Stomach (tissue), 9 donors: ENCODE results near the gene ASH1L. TPM values are rescaled to one million over a fixed set of nuclear protein-coding genes. Genes with fewer than 3 reads are reported as not detected.

Experiments
- DNase-seq, 2 donors: peaks; one replicate each; pipeline versions ENCODE4 v3.0.0 to v3.0.0-alpha.2; 2013 to 2019
- H3K27ac ChIP-seq, 5 donors: fragments of 200-600 bp in 4 of 5; sonication (generic) in 4 of 5; one replicate each; pipeline ENCODE4 v1.5.1; 2013 to 2019; ENCODE audit warnings: mild to moderate bottlenecking in 1 of 5, moderate library complexity in 1 of 5
- H3K27me3 ChIP-seq, 3 donors: fragments of 200-600 bp; sonication (generic); one replicate each; pipeline ENCODE4 v1.5.1; 2017 to 2019; ENCODE audit warnings: mixed run types in 1 of 3
- H3K36me3 ChIP-seq, 4 donors: fragments of 200-600 bp; sonication (generic); 1 replicate in 3 of 4; 2 replicates in 1 of 4; pipeline ENCODE4 v1.5.1; 2016 to 2019
- H3K4me1 ChIP-seq, 4 donors: fragments of 200-600 bp; sonication (generic); one replicate each; pipeline ENCODE4 v1.5.1; 2016 to 2019
- H3K4me3 ChIP-seq, 4 donors: fragments of 200-600 bp; sonication (generic) in 3 of 4; one replicate each; pipeline ENCODE4 v1.5.1; 2016 to 2019; ENCODE audit warnings: mild to moderate bottlenecking in 1 of 4
- H3K9me3 ChIP-seq, 4 donors: fragments of 200-600 bp; sonication (generic); one replicate each; pipeline ENCODE4 v1.5.1; 2016 to 2019
- CTCF ChIP-seq, 7 experiments: fragments of 450-650 bp in 4 of 7; fragments of 200-600 bp in 3 of 7; sonication (generic) in 3 of 7; IDR thresholded peaks; one replicate each; pipeline ENCODE4 v1.5.1; 2016 to 2019; ENCODE audit warnings: antibody characterized with exemption in 7 of 7, control low read depth in 2 of 7, mild to moderate bottlenecking in 1 of 7
- EP300 ChIP-seq: sonication (generic); formaldehyde crosslinking; IDR thresholded peaks from one replicate; pipeline ENCODE4 v1.6.1; 2017; ENCODE audit warnings: antibody characterized with exemption
- POLR2A ChIP-seq, 4 donors: fragments of 450-650 bp; IDR thresholded peaks; one replicate each; pipeline ENCODE4 v1.6.1; 2016; ENCODE audit warnings: antibody characterized with exemption in 4 of 4, control low read depth in 2 of 4, mild to moderate bottlenecking in 1 of 4, moderate library complexity in 1 of 4
- POLR2AphosphoS5 ChIP-seq, 3 donors: sonication (generic); formaldehyde crosslinking; IDR thresholded peaks; one replicate each; pipeline ENCODE4 v1.6.1; 2016; ENCODE audit warnings: antibody characterized with exemption in 3 of 3
- WGBS, 5 donors: extraction: QIAGEN DNeasy Blood & Tissue Kit in 3 of 5; methylation state at CpG; one replicate each; pipeline versions ENCODE4 v1.1.5 to v1.1.7; 2013 to 2018; 5-methylcytosine and 5-hydroxymethylcytosine counted together
- intact Hi-C: fragments of 100-400 bp; cut with DNase I; formaldehyde crosslinking; loops from one replicate; pipeline ENCODE4 v1.15.1; 2023; ENCODE audit warnings: low total_unique reads
- polyA plus RNA-seq, 3 donors: library from polyadenylated mRNA; stranded (reverse); fragments of 200-250 nt; gene quantifications; one replicate each; pipeline ENCODE4 v1.2.3, GENCODE V29; 2013
- total RNA-seq, 5 donors: library from RNA; depleted of rRNA; stranded (reverse); fragments of >200 nt; gene quantifications; one replicate each; pipeline versions ENCODE4 v1.1.0 to v1.2.3, GENCODE V29; 2014 to 2016
- donor health status: healthy with polysubstance abuse.
- donor health status: Bipolar disorder and iron deficiency.
- donor health status: healthy.

ASH1L gene
- total and polyA plus RNA-seq, 8 donors: 3.0 to 69.4 (median 34.3) TPM

DNA sequence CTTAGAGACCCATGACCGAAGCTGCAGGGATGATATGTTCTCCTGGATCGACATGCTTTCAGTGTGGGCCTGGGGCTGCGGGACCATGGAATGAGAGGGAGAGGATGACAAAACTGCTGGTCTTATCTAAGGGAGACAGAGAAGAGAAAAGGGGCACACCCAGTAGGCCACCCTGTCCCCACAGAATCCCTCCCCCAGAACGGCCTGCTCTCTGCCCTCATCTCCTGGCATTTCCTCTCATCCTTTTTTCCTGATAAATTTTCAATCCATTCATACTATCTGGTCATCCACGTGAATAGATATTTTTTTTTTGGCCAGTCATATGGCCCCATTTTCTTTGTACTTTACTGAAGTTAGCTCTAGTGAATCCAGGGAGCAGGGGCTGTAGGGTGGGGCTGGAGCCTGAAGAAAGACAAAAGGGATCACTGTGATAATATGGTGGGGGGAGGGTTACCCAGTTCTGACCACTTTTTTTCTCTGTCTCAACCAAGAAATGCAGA is 261.2 kb downstream of the ASH1L start, which contains the start of gene PKLR:
TSS of gene PKLR (minus strand) at position 97 of the 500 bp plus-strand sequence. CDS start at position 54, 43 bp downstream.
- intact Hi-C loops: no loop called here
- H3K4me1 ChIP-seq: no peaks in the 10 kb centered on the region
- WGBS, 5 donors: 83 to 87% (median 86%) methylated on average over 5 of the region's 5 CpGs
- no peaks in the 10 kb centered on the region for H3K36me3 ChIP-seq
- no peak within 1 kb of the TSS for H3K4me3 ChIP-seq
- no peak for TF ChIP-seq POLR2A (IDR thresholded peaks at IDR 0.05)
- H3K27ac ChIP-seq: no peak within 1 kb of the TSS
- H3K27me3 ChIP-seq: peaks cover 0 to 14% (median under 1%) of the 10 kb centered on the region in 3 donors
- no peaks in the 10 kb centered on the region for H3K9me3 ChIP-seq
- DNase-seq: no peak

DNA sequence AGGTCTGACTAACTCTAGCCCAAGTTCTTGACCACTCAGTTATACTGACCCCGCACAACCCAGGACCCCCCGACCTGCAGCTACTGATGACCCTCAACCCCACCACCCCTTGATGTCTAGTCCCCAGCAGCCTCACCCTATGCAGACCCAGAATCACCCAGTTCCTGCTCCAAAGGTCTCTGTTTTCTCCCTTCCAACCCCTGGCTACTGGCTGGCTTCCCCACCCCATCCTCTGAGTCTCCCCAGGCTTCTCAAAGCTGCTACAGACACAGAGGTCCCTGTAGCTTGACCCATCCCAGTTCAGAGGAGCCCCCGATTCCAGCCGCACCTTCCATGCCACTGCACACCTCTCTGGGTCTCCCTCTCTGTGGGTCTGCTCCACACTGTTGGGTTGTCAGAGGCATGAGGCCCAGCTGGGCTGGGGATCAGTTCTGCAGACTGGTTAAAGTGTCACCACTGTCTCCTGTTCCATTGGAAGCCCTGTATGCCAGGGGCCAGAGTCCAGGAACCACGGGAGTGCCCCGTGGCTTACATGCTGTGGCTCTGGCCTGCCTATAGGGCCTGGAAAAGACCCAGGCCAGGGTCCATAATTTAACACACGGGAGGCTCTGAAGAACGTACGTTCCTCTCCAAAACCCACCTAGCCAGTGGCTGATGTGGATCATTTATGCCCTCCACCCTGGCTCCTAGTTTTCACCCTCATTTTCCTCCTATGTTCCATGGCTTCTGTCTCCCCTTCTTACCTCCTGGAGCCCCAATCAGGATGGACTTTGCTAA is 261.9 kb downstream of the ASH1L start:
- TF ChIP-seq CTCF (IDR thresholded peaks at IDR 0.05) (no peak), POLR2A (IDR thresholded peaks at IDR 0.05) (no peak), EP300 (no peak), POLR2AphosphoS5 (IDR thresholded peaks at IDR 0.05) (no peak)
- peaks cover 2 to 20% (median 7%) of the 10 kb centered on the region in 3 donors for H3K27me3 ChIP-seq
- no peak for DNase-seq
- H3K36me3 ChIP-seq: no peaks in the 10 kb centered on the region
- no peak overlapping the region for H3K27ac ChIP-seq
- no peaks in the 10 kb centered on the region for H3K9me3 ChIP-seq
- peaks cover 0 to under 1% (median 0%) of the 10 kb centered on the region in 4 donors for H3K4me1 ChIP-seq
- intact Hi-C loops: no loop called here
- H3K4me3 ChIP-seq: no peak overlapping the region
- 83 to 89% (median 85%) methylated on average over 9 of the region's 9 CpGs for WGBS, 5 donors

DNA sequence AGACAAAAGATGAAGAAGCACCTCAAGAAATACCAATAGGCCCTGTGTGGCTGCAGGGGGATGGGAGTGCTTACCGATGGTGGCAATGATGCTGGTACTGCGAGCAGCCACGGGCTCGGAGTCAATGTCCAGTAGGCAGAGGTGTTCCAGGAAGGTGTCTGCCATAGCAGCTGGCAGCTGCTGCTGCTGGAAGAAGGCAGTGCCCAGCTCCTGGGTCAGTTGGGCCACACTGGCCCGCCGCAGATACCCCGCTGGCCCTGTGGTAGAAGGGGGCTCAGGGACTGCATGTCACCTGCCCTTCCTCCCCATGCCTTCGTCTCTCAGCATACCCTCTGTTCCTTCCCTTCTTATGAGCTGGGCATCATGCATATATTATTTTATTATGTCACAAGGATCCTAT is 262.6 kb downstream of the ASH1L start:
- Histone ChIP-seq H3K4me1 (peaks cover 5 to 7% (median 6%) of the 10 kb centered on the region in 4 donors), H3K4me3 (no peak overlapping the region), H3K27ac (no peak overlapping the region), H3K27me3 (peaks cover 7 to 28% (median 14%) of the 10 kb centered on the region in 3 donors), H3K9me3 (no peaks in the 10 kb centered on the region), H3K36me3 (no peaks in the 10 kb centered on the region)
- no peak for TF ChIP-seq POLR2A (IDR thresholded peaks at IDR 0.05)
- no peak for TF ChIP-seq POLR2AphosphoS5 (IDR thresholded peaks at IDR 0.05)
- TF ChIP-seq CTCF (IDR thresholded peaks at IDR 0.05): no peak
- no peak for TF ChIP-seq EP300
- intact Hi-C loops: no loop called here
- 91 to 96% (median 94%) methylated on average over 8 of the region's 8 CpGs for WGBS, 5 donors
- no peak for DNase-seq

- TF ChIP-seq EP300: no peak
- no peak for TF ChIP-seq POLR2AphosphoS5 (IDR thresholded peaks at IDR 0.05)
- TF ChIP-seq POLR2A (IDR thresholded peaks at IDR 0.05): no peak
- no peak for TF ChIP-seq CTCF (IDR thresholded peaks at IDR 0.05)
- 69 to 78% (median 75%) methylated on average over 7 of the region's 7 CpGs for WGBS, 5 donors
- Histone ChIP-seq H3K27ac (no peak overlapping the region), H3K9me3 (no peaks in the 10 kb centered on the region), H3K36me3 (no peaks in the 10 kb centered on the region), H3K27me3 (peaks cover 13 to 48% (median 27%) of the 10 kb centered on the region in 3 donors), H3K4me1 (peaks cover 7 to 12% (median 9%) of the 10 kb centered on the region in 4 donors), H3K4me3 (no peak overlapping the region)
- intact Hi-C loops: no loop called here
- no peak for DNase-seq
Observed at GRCh38 chr1:155297384-155297783, 265.2 kb downstream of the ASH1L start.
